NCI-H1436 treated with DMSO at 0.1 percent for 48 hours (cell line): Measurements from ENCODE around the gene NPTXR.
A peak's percentile ranks its signal among the peaks of the same experiment; 100 is the strongest.

Source experiments
- DNase-seq: peaks from one replicate; lab custom pipeline; 2025; lab: John Stamatoyannopoulos, UW

NPTXR gene

DNA sequence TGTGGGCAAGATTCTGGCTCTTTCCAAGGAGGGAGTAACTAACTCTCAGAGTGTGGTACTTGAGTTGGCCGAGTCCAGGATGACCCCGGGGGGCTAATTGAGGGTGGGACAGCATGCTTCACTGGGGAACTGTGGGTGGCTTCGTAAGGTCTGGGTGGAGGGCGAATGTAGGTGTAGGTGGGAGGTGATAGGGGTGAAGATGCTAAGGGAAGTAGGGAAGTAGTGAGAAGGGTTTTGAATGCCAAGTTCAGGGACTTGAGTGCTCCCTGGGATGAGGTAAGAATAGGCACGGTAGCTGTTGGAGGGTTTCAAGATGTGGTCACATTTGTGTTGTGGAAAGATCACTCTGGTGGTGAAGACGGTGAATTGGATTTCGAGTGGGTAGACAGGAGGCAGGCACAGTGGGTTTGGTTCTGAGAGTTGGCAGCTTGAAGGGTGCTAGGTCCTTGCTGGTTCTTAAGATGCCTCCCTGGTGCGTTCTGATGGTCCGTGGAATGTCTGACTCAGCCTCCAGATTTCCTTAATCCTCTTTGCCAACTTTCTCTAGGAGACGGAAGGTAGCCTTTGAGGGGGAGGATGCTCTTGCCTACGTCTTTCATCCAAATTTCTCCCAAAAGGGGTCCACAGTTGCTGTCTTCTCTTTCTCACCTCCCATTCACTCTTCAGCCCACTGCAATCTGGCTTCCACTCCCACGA, 47.4 kb downstream of the NPTXR start:
- DNase-seq, result no peak

DNA sequence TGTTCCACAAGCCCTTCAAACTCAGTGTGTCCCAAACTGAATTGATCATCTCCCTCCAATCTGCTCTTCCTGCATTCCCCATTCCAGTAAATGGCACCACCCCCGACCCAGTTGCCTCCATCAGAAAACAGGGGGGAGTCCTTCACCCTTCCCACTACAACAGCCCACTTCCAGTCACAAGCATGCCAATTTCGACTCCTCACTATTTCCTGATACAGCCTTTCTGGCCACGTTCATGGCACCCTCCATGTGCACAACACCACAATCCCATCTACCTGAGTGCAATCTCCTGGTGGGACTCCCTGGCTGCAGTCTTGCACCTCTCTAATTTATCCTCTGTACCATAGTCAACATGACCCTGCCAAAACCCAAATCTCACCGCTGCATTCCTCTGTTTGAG, 48.3 kb downstream of the NPTXR start:
- no peak for DNase-seq

DNA sequence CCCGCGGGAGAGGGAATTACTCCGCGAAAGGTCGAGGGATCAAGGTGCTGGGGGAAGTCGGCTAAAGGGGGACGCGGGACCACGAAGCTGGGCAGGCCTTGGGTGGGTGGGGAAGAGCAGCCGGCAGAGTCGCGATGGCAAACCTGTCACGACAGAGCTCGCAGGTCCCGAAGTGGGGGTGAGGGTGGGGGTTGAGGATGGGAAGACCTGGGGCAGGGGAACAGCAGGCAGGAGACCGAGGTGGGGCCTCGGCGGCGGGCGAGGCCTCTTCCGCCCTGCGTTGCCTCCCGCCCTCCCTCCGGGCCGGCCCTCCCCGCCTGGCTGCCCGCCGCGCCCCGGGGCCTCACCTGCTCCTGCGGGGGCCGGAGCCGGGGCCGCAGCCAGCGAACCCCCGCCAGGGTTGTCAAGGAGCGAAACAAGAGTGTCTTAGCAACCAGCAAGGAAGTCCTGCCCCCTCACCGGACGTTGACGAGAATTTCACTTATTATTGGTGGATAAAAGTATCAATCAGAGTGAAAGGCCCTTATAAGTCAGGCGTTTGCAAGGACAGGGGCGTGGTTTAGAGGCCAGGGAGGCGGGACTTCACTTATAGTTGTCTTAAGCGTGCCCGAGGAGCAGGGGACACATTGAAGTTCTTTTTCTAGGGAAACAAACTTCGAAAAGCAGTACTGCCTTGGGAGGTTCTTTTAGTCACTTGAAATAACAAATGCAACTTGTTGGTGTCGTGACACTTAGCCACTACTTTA, 49.9 kb downstream of the NPTXR start, which contains the start of gene DNAL4:
DNAL4 (minus strand) TSS at position 423 of the 746 bp plus-strand sequence. CDS start 11,412 bp downstream, outside the sequence.
- peak; percentile 96 for DNase-seq

DNA sequence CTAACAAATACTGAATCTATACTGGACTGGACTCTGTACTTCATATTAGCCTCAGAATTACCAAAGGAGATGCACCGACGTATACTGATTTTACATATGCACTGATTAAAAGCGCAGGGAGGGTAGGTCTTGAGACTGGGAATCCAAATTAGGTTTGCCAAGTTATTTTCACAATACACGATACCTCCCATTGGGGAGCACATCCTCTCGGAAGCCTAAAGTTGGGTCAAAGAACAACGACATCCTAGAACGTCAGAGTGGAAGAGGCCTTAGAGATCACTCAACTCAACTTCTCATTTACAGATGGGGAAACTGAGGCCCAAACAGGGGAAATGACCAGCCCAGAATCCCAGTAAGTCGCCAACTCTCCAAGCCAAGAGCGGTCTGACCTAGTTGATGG, 50.5 kb downstream of the NPTXR start:
- no peak for DNase-seq

DNA sequence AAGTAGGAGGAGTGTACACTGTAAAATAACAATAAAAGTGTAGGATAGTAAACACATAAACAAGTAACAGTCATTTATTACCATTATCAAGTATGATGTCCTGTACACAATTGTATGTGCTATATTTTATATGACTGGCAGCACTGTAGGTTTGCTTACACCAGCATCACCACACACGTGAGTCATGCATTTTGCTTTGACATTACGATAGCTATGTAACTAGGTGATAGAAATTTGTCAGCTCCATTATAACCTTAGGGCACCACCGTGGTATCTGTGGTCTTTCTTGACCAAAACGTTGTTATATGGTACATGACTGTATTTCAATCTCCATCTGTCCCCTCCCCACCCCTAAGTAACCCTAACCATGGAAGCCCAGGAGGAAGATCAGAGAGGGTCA, 51.0 kb downstream of the NPTXR start:
- DNase-seq, result no peak

DNA sequence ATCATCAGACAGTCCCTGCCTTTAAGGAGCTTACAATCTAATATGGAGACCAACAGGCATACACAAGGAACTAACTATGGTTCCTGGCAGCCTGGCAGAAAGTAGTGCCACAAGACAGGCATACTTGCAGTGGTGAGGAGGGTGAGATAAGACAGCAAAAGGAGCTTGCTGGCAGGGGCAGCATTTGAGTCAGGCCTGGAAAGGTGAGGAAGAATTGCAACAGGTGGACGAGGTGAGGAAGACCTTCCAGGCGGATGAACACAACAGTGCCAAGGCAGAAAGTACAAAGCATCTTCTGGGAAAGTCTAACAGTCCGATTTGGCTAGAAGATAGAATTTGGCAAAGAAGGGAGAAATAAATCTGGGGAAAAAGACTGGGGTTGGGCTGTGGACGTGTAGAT, 54.2 kb downstream of the NPTXR start:
- no peak for DNase-seq

DNA sequence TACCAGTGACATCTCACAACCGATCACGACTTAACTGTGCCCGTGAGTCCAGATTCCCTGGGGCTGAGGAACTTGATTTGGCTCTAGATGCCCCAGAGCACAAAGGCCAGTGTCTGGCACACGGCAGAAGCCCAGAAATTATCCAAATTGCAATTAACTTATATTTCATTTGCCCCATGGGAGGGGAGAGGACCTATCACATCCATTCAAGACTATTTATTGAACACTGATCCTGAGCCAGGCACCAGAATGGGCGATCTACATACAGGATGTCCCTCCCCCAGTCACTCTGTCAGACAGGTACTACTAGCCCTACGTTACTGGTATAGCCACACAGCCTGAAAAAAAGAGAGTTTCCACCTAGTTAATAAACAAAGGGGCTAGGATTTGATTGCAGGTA, 55.0 kb downstream of the NPTXR start:
- no peak for DNase-seq

DNA sequence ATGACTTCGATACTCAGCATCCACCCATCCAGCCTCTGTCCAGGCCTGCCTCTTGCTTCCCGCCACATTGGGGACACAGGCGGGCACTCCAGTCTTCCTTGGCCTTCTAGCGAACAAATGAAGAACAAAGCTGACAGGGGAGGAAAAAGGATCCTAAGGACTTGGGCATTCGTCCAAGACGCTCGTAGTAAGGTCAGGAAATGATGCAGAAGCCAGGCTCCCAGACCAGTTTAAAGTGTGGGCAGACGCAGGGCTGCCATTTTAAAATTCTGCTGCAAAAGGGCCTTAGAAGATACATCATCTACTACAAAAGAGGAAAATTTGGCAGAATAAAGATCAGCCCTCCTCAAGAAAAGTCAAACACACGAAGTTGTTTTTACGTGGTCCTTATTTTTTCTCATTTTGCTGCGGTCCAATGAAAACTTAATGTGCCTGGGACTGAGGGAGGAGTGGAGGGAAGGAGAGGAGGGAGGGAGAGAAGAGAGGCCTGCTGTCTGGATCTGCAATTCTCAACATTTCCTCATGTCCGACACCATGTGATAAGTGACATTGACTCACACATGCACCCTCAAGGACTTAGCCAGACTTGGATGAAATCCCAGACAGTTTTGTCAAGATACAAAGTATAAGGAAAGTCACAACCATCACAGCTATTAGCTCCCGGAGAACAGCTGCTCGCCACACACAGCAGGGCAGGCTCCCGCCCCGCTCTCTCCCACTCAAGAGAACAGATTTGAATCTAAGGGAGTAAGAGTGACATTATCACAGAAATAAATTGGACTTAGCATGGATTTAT, 55.6 kb downstream of the NPTXR start:
- no peak for DNase-seq

DNA sequence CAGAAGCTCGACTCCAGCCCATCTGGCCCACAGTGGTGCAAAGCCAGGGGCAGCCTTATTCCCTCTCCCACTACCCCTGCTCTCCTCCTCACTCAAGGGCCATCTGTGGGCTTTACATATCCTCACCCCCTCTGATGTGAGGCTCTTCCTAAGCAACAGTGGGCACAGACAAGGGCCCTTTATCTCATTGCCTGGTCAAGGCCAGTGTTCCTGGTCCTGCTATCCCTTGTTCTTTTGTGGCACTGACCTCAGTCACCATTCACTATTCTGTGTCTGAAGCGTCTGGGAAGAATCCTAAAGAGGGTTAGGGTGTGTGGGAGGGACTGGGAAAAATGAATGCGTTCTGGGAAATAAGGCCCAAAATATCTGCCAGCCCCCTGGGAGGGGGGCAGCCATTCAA, 57.2 kb downstream of the NPTXR start:
- no peak for DNase-seq

DNA sequence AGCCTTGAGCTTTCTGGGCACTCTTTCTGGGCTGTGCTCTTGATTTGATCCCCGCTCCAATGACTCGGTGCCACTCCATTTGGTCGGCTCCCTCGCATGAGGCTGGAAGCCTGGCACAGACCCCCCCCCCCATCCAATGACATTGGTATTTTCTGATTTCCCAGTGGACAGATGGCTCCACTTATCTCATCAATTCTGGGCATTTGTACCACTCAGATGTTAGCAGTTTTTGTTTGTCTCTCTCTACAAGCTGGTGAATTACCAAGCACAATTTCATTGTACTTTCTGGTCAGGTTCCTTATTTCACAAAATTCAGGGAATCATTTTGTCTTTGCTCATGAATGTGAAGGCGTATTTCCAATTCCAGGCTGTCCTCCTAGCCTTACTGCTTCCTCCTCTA, 59.0 kb downstream of the NPTXR start:
- no peak for DNase-seq

DNA sequence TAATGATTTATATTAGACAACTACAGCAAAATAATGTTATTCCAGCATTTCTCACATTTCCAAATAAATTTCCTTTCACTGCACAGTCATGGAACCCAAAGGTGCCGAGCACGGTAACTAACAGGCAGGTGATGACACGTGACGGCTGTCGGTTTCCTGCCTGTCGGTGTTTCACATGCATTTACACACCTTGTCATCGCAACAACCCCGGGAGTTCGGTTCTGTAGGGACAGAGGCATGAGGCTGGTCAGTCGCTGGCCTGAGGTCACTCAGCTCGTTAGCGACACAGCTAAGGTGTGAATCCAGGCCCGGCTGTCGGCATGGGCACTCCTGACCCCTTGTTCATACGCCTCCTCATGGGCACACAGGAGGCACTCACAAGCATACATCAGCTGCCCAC, 59.8 kb downstream of the NPTXR start:
- no peak for DNase-seq

DNA sequence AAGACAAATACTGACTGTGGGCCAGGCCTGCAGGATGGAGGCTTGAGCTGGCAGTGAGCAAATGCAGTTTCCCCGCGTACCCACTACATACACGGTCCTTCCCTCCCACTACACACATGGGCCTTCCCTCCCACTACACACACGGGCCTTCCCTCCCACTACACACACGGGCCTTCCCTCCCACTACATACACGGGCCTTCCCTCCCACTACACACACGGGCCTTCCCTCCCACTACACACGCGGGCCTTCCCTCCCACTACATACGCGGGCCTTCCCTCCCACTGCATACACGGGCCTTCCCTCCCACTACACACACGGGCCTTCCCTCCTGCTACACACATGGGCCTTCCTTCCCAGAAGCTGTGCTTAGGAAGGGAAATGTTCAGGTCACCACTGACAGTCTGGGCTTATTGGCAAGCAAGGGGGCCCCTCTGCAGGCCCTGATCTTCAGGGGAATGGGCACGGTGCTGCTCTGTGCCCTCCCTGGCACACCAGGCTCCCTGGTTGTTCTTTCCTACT, 60.7 kb downstream of the NPTXR start:
- no peak for DNase-seq

DNA sequence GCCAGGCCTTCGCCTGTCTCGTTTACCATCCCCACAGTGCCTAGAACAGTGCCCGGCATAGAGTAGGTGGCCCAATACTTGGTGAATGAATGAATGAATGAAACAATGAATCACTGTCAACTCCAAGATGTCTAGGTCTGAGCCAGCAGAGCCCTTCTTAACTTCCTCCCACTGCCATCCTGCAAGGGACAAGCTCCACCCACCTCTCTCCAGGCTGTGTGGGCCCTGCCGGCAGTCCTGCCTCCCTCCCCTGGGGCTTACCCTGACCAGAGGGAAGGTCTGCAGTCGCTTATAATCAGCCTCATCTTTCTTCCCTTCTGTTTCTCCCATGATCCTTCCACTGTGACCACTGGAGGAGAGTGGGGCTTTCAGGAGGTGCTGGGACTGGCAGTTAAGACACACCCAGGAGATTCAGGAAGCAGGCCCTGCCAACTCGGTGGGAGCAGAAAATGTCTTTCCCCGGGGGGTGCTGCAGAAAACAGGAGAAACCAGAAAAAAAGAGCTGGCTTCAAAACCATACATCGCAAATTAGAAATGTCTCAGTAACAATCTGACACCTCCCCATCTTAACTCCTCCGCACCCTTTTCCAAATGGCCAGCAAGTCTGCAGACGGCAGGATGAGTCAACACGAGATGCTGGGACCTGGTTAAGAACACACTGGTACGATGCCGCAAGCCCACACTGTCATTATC, 61.3 kb downstream of the NPTXR start:
- no peak for DNase-seq

DNA sequence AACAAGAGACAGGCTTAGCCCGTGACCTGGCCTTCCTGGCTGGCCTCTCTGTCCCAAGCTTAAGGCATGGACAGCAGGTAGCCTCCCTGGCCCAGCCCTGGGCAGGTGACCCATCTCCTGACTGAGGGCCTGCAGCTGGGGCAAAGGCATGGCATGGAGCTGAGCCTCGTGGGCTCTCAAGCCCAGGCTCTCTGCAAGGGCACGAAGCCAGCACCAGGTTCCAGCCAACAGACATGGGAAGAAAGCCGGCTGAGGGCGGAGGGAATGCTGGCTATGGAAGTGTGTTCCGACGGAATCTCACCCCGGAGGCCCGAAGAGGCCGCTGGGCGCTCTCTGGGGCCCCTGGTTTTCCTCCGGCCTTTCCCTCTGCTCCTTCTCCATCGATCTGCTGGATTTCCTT, 62.8 kb downstream of the NPTXR start:
- DNase-seq, result no peak

DNA sequence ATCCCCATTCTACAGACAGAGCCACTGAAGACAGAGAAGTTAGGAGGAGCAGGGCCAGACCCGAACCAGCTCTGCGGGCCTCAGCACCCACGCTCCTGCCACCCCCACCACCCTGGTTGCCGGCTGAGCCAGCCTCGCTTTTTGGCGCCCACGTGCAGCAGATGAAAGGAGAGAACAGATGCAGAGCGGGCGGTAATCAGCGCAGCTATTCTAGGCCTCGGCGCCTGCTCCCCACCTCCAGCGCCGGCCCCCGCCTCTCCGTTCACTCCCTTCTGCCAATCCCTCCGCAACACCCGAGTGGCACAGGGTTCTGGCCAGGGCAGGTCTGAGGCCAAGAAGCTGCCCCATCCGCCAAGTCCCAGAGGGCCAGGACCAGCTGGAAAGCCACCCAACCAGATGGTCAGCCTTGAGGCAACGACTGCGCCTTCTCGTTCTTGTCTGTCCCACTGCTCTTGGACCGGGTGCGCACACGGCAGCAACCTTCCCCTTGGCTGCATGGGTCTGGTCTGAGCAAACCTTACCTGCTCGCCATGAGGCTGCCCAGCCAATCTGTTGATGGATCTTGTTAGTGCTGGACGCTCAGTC, 66.6 kb downstream of the NPTXR start:
- no peak for DNase-seq

DNA sequence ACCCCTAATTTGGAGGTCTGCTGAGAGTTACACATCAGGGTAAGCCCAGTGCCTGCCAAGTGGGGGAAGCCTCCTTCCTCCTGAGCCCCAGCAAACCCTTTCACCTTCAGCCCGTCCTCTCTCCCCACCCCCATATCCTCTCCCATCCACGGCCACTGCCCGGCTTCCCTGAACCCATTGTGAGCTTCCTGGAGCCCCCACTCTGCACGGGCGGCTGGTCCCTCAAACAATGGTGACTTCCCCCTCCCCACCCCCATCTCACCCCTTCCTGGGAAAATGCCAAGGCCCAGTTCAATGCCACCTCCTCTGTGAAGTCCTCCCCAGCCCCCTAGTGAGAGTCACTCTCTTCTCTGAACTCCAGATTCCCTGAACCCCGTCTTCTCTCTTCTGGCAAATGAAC, 67.7 kb downstream of the NPTXR start:
- DNase-seq, result no peak

DNA sequence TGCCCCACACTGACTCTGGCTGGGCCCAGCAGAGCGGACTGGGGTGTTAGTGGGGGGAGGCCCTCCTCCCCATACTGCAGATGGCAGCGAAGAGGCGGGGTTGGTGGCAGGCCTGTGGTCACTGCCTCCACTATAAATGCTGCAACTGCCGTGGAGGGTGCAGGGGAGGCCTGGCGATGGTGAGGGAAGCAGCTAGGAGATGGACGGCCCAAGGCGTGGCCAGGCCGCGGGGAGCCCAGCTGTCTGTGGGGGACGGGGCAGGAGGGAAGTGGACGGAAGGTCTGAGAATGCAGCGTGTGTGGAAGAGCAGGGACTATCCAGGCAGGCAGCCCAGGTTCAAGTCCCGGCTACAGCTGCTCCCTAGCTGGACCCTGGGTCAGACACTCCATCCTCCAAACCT, 68.2 kb downstream of the NPTXR start:
- DNase-seq, result no peak

DNA sequence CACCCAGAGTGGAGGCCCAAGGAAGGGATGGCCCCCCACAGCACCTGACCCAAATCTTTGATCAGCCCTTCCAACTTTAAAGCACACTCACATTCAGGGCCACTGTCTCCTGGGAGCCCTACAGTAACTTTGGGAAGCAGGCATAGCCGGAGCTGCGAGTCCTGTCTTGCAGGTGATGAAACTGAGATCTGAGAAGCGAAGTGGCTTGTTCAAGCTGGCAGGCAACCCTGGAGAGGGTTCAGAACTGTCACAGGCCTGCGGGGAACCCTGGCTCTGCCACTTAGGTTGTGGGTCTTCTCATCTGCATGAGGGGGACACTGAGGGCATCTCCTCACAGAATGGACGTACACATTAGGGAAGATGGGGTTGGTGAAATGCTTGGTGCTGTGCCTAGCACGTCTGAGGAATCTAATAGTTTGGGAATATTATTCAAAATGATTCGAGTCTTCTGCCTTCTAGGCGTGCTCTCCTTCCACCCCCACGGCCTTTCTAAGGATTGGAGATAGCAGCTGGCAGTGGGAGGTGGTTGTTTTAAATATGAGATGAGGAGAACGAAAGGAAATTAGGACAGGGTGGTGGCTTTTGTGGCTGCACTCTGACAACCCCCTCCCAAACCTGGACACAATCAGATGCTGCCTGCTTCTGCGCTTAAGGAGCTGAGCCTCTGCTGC, 69.2 kb downstream of the NPTXR start:
- no peak for DNase-seq

DNA sequence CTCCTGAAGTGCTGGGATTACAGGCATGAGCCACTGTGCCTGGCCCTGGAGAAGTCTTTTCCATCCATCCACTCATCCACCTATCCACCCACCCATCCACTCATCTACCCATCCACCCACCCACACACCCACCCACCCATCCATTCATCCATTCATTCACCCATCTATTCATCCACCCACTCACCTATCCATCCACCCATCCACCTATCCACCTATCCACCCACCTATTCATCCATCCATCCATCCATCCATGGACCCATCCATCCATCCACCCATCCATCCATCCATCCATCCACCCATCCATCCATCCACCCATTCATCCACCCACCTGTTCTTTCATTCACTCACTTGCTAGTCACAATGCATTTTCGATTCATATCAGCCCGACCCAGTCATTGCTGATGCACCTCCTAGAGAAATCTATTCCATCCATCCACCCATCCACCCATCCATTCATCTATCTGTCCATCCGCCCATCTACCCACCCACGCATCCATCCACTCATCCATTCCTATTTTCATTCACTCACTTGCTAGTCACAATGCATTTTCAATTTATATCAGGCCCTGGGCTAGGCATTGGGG, 70.4 kb downstream of the NPTXR start:
- no peak for DNase-seq

DNA sequence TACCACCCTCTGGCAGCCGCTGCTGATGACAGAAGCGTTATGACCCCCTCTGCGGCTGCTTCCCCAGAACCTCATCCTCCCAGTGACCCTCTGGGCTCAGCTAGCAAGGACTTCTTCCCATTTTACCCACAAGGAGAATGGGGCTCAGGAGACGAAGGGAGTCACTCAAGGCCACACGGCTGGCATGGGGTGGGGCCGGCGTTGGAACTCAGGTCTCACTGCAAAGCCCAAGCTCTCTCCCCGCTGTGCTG, 71.3 kb downstream of the NPTXR start:
- no peak for DNase-seq
